ENCODE data around the gene KIF1B.
"Not testable (repeated sequence)": the region's sequence is repeated elsewhere in the genome, so short reads cannot be mapped to it uniquely, and the experiment has no call there.

The KIF1B gene

DNA sequence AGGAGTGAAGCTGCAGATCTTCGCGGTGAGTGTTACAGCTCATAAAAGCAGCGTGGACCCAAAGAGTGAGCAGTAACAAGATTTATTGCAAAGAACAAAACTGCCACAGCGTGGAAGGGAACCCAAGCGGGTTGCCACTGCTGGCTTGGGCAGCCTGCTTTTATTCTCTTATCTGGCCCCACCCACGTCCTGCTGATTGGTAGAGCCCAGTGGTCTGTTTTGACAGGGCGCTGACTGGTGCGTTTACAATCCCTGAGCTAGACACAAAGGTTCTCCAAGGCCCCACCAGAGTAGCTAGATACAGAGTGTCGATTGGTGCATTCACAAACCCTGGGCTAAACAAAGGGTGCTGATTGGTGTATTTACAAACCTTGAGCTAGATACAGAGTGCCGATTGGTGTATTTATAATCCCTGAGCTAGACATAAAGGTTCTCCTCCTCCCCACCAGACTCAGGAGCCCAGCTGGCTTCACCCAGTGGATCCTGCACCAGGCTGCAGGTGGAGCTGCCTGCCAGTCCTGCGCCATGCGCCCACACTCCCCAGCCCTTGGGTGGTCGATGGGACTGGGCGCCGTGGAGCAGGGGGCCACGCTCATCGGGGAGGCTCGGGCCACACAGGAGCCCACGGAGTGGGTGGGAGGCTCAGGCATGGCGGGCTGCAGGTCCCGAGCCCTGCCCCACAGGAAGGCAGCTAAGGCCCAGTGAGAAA is 215.6 kb downstream of the KIF1B start:
- not testable (repeated sequence) for H3K27me3 Mint-ChIP-seq; H3K27ac Mint-ChIP-seq; H3K9me3 Mint-ChIP-seq; ATAC-seq (ENCODE audit: low read depth); H3K4me3 Mint-ChIP-seq; DNase-seq (ENCODE audit: low spot score in 2 of 2); H3K36me3 Mint-ChIP-seq; H3K4me1 Mint-ChIP-seq

DNA sequence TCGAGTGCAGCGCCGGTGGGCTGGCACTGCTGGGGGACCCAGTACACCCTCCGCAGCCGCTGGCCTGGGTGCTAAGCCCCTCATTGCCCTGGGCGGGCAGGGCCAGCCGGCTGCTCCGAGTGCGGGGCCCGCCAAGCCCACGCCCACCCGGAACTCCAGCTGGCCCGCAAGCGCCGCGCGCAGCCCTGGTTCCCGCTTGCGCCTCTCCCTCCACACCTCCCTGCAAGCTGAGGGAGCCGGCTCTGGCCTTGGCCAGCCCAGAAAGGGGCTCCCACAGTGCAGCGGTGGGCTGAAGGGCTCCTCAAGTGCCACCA is 216.1 kb downstream of the KIF1B start:
- ATAC-seq (ENCODE audit: low read depth); H3K9me3 Mint-ChIP-seq: not testable (repeated sequence)

DNA sequence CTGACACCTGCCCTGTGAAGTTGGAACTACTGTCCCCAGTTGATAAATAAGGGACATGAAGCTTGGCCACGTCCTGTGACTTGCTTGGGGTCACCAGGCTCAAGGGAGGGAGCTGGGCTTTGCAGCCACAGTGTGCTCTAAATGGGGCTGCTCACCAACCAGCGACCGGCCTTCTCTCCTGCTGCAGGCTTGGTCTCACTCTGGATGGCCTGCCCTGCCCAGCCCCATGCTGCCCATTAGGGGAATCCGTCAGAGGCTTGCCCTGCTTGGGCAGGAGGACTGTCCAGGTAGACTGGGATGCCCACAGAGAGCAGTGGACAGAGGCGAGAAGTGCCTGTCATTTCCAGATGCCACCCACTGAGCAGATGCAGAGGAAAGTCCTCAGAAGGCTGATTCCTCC is 218.6 kb downstream of the KIF1B start:
- Mint-ChIP-seq H3K27ac (no peak overlapping the region), H3K9me3 (no peaks in the 10 kb centered on the region), H3K4me1 (peaks cover 11% of the 10 kb centered on the region), H3K27me3 (no peaks in the 10 kb centered on the region), H3K4me3 (peak overlapping the region; percentile 21), H3K36me3 (no peaks in the 10 kb centered on the region)
- ATAC-seq (ENCODE audit: low read depth) (no peak), DNase-seq (ENCODE audit: low spot score in 2 of 2) (no peak)

More for the DNA sequence above, 216.1 kb downstream of the KIF1B start:
- H3K27ac Mint-ChIP-seq; H3K4me3 Mint-ChIP-seq; H3K27me3 Mint-ChIP-seq; DNase-seq (ENCODE audit: low spot score in 2 of 2); H3K4me1 Mint-ChIP-seq; H3K36me3 Mint-ChIP-seq: not testable (repeated sequence)

DNA sequence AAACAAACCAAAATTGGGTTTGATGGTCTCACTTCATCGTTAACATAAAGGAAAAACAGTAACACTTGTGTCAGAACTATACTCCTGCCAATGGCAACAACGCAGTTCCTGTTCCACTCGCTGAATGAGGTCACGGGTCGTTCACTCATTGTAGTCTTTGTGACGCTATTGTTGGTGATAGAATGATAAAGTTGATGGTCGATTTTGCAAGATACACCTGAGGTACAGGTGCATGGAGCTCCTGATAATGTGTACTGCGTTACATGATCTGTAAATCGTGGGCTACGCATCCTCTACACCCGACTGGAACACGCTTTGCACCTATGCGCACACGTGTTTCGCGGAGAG is 219.5 kb downstream of the KIF1B start:
- DNase-seq (ENCODE audit: low spot score in 2 of 2) (no peak), ATAC-seq (ENCODE audit: low read depth) (peak; percentile 5)
- H3K27me3 Mint-ChIP-seq = no peaks in the 10 kb centered on the region

GRCh38 chr1:10430216-10431069 is 220.1 kb downstream of the KIF1B start, which contains the start of gene CENPS:
TSS of gene CENPS (plus strand) at chr1:10430433. CDS start at chr1:10430518, 85 bp downstream.
- Mint-ChIP-seq H3K4me1 (peaks cover 11% of the 10 kb centered on the region), H3K4me3 (peak within 1 kb of the TSS; percentile 97), H3K27ac (peak within 1 kb of the TSS; percentile 99), H3K27me3 (no peaks in the 10 kb centered on the region), H3K36me3 (no peaks in the 10 kb centered on the region), H3K9me3 (no peaks in the 10 kb centered on the region)
- ATAC-seq (ENCODE audit: low read depth) (peak; percentile 79), DNase-seq (ENCODE audit: low spot score in 2 of 2) (peak; percentile 93 to 95)

More for the DNA sequence above, 219.5 kb downstream of the KIF1B start:
- Mint-ChIP-seq H3K4me3 (peak overlapping the region; percentile 97), H3K36me3 (no peaks in the 10 kb centered on the region), H3K4me1 (peaks cover 11% of the 10 kb centered on the region), H3K9me3 (no peaks in the 10 kb centered on the region), H3K27ac (peak overlapping the region; percentile 99)
